ENCODE measurements around the gene DAGLB.

DNA sequence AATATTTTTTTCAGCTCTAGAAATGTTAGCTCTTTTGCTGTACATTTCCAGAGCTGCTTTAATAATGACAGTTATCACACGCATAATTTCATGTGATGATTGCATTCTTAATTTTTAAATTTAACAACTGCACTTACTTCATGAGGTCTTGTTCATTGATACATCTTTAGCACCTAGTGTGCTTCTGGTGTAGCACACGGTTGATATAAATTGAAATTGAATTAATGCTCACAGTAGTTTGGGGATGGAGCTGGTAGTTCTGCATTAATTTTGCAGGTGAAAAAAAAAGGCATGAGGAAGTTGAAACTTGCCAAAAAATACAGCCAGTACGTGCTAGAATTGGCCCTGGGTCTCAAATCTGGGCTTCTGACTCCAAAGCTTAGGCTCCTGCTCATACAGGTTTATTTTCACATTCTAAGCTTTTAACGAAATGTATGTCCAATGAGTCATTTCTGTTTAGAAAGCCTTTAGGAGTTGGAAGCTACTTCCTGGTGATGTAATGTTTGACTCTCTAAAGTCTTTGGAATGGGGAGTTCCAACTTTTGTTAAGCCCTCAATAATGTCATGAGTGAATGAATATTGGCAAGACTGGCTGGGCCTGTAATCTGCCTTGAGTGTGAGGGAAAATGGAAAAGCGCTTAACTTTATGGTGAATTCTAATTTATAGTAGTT, 62.5 kb downstream of the DAGLB start:
- TF ChIP-seq CTCF (IDR thresholded peaks at IDR 0.05) (no peak), POLR2A (IDR thresholded peaks at IDR 0.05) (no peak)

Measured in testis (tissue), 2 donors.